Trophoblast cell (in vitro differentiated cells and primary cell): ENCODE results near the gene MTFMT.

ENCODE experiments used
- DNase-seq, 2 donors: peaks; one replicate each; pipeline ENCODE4 v3.0.0-alpha.2; 2016
- H2AFZ ChIP-seq: 2 replicates; pipeline ENCODE4 v1.6.1; 2013; ENCODE audit warnings: low read length, moderate library complexity, mild to moderate bottlenecking; ENCODE audit not compliant: insufficient read depth, poor library complexity
- H2AK5ac ChIP-seq: 2 replicates; pipeline ENCODE4 v1.6.1; 2013; ENCODE audit warnings: mild to moderate bottlenecking, low read length
- H2BK120ac ChIP-seq: 2 replicates; pipeline ENCODE4 v1.6.1; 2013; ENCODE audit warnings: low read length, mild to moderate bottlenecking, moderate library complexity; ENCODE audit not compliant: insufficient read depth, poor library complexity
- H2BK12ac ChIP-seq: 2 replicates; pipeline ENCODE4 v1.6.1; 2013; ENCODE audit warnings: mild to moderate bottlenecking, low read length, moderate library complexity
- H2BK5ac ChIP-seq: 2 replicates; pipeline ENCODE4 v1.6.1; 2013; ENCODE audit warnings: low read length, low read depth, moderate library complexity, mild to moderate bottlenecking; ENCODE audit not compliant: poor library complexity
- H3K14ac ChIP-seq: 2 replicates; pipeline ENCODE4 v1.6.1; 2013; ENCODE audit warnings: mild to moderate bottlenecking, low read length
- H3K18ac ChIP-seq: 2 replicates; pipeline ENCODE4 v1.6.1; 2013; ENCODE audit warnings: mild to moderate bottlenecking, low read length
- H3K23ac ChIP-seq: 2 replicates; pipeline ENCODE4 v1.6.1; 2013; ENCODE audit warnings: low read length
- H3K27ac ChIP-seq: 2 replicates; pipeline ENCODE4 v1.5.1; 2013; ENCODE audit warnings: low read depth, mild to moderate bottlenecking, inconsistent platforms, low read length, moderate library complexity
- H3K27me3 ChIP-seq: 2 replicates; pipeline ENCODE4 v1.6.1; 2013; ENCODE audit warnings: inconsistent platforms, mild to moderate bottlenecking, low read length, moderate library complexity; ENCODE audit not compliant: insufficient read depth
- H3K36me3 ChIP-seq, 2 experiments: 1 replicate in 1 of 2; 2 replicates in 1 of 2; pipeline ENCODE4 v1.6.1; 2013; ENCODE audit warnings: low read length in 2 of 2, mild to moderate bottlenecking in 2 of 2, moderate library complexity in 1 of 2; ENCODE audit not compliant: insufficient read depth in 2 of 2, control insufficient read depth in 1 of 2
- H3K4ac ChIP-seq: 2 replicates; pipeline ENCODE4 v1.6.1; 2013; ENCODE audit warnings: low read depth, mild to moderate bottlenecking, low read length, moderate library complexity
- H3K4me1 ChIP-seq, 2 experiments: 1 replicate in 1 of 2; 2 replicates in 1 of 2; pipeline ENCODE4 v1.6.1; 2013; ENCODE audit warnings: low read length in 2 of 2, mild to moderate bottlenecking in 2 of 2, moderate library complexity in 1 of 2; ENCODE audit not compliant: insufficient read depth in 2 of 2, control insufficient read depth in 1 of 2
- H3K4me2 ChIP-seq: 2 replicates; pipeline ENCODE4 v1.6.1; 2013; ENCODE audit warnings: inconsistent platforms, mild to moderate bottlenecking, low read length, moderate library complexity
- H3K4me3 ChIP-seq: 2 replicates; pipeline ENCODE4 v1.5.1; 2013; ENCODE audit warnings: mild to moderate bottlenecking, low read depth, low read length, inconsistent platforms
- H3K79me1 ChIP-seq: one replicate; pipeline ENCODE4 v1.6.1; 2013; ENCODE audit warnings: low read length
- H3K79me2 ChIP-seq: 2 replicates; pipeline ENCODE4 v1.6.1; 2013; ENCODE audit warnings: low read length, mild to moderate bottlenecking; ENCODE audit not compliant: control insufficient read depth, insufficient read depth, poor library complexity
- H3K9ac ChIP-seq: 2 replicates; pipeline ENCODE4 v1.6.1; 2013; ENCODE audit warnings: mild to moderate bottlenecking, low read length
- H3K9me3 ChIP-seq: 2 replicates; pipeline ENCODE4 v1.6.1; 2013; ENCODE audit warnings: low read depth, mild to moderate bottlenecking, control low read depth, inconsistent platforms, low read length; ENCODE audit not compliant: insufficient read depth
- H4K12ac ChIP-seq: 2 replicates; pipeline ENCODE4 v1.6.1; 2013; ENCODE audit warnings: low read depth, mild to moderate bottlenecking, low read length, moderate library complexity
- H4K8ac ChIP-seq: 2 replicates; pipeline ENCODE4 v1.6.1; 2013; ENCODE audit warnings: low read depth, mild to moderate bottlenecking, low read length, moderate library complexity
- H4K91ac ChIP-seq: one replicate; pipeline ENCODE4 v1.6.1; 2013; ENCODE audit warnings: low read depth, mild to moderate bottlenecking, low read length, moderate library complexity
- WGBS: extraction: QIAGEN DNeasy Blood & Tissue Kit; methylation state at CpG from one replicate; pipeline ENCODE4 v1.1.7; 2013; ENCODE audit warnings: missing lambda C conversion rate; ENCODE audit not compliant: insufficient read length, insufficient coverage; ENCODE audit errors: extremely low coverage; 5-methylcytosine and 5-hydroxymethylcytosine counted together

MTFMT gene

DNA sequence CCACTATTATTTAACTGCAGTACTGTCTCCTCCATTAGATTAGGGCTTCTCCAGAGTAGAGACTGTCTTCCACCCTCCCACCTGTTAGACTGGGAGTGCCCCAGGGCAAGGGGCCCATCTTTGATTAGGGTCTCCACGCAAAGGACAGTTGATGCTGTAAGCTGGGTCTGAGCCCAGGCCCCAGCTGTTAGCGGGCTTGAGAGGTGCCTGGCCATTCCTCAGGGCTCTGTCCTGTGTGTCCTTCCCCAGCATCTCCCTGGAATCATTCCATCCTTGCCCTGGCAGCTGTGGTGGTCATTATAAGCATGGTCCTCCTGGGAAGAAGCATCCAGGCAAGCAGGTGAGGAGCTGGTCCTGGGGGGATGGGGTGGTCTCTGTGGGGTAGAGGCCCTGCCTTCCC is 21.8 kb upstream of the MTFMT start:
- Histone ChIP-seq H2BK5ac (no peak overlapping the region), H3K36me3 (peaks cover 0 to 2% of the 10 kb centered on the region in 2 experiments), H3K23ac (no peak overlapping the region), H3K14ac (no peak overlapping the region), H3K9ac (no peak overlapping the region), H3K4me3 (no peak overlapping the region), H4K12ac (no peak overlapping the region), H3K18ac (no peak overlapping the region), H2BK120ac (no peak overlapping the region), H3K79me2 (no peaks in the 10 kb centered on the region), H2AK5ac (no peak overlapping the region), H4K91ac (no peak overlapping the region), H3K4me2 (no peak overlapping the region), H4K8ac (no peak overlapping the region), H3K4me1 (peaks cover 7 to 11% of the 10 kb centered on the region in 2 experiments), H3K79me1 (peaks cover 3% of the 10 kb centered on the region), H3K27ac (no peak overlapping the region), H3K9me3 (no peaks in the 10 kb centered on the region), H3K4ac (no peak overlapping the region), H3K27me3 (no peaks in the 10 kb centered on the region), H2BK12ac (no peak overlapping the region), H2AFZ (no peak overlapping the region)
- no peak for DNase-seq
- WGBS = no CpG with 5 or more reads among the region's 2 CpGs

DNA sequence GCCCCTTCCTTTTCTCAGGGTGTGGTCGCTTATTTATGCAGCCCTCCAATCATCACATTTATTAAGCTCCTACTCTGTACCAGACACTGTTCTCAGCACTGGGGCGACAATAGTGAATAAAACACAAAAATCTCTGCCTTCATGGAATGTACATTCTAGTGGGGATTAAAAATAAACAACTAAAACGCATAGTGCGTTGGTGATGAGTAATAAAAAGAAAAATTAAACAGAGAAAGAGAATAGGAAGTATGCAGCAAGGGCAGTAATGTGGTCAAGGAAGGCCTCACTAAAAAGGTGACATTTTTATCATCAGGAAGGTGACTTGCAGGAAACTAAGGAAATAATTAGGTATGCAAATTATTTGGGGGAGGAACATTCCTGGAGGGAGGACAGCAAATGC is 20.8 kb upstream of the MTFMT start:
- H3K14ac ChIP-seq = no peak overlapping the region
- no peak overlapping the region for H3K27ac ChIP-seq
- H3K4ac ChIP-seq = no peak overlapping the region
- no peak overlapping the region for H3K4me2 ChIP-seq
- DNase-seq = no peak
- no peak overlapping the region for H2BK120ac ChIP-seq
- H2BK12ac ChIP-seq = no peak overlapping the region
- peaks cover 0 to 2% of the 10 kb centered on the region in 2 experiments for H3K36me3 ChIP-seq
- no peak overlapping the region for H4K12ac ChIP-seq
- H3K18ac ChIP-seq = no peak overlapping the region
- no peak overlapping the region for H3K9ac ChIP-seq
- H2BK5ac ChIP-seq = no peak overlapping the region
- H3K79me1 ChIP-seq = no peaks in the 10 kb centered on the region
- H3K4me1 ChIP-seq = peaks cover 4 to 5% of the 10 kb centered on the region in 2 experiments
- H2AFZ ChIP-seq = no peak overlapping the region
- no peak overlapping the region for H3K4me3 ChIP-seq
- no peaks in the 10 kb centered on the region for H3K27me3 ChIP-seq
- H2AK5ac ChIP-seq = no peak overlapping the region
- no peak overlapping the region for H4K8ac ChIP-seq
- no peak overlapping the region for H4K91ac ChIP-seq
- H3K79me2 ChIP-seq = no peaks in the 10 kb centered on the region
- WGBS = 100% methylated on average over 2 of the region's 4 CpGs
- no peak overlapping the region for H3K23ac ChIP-seq
- no peaks in the 10 kb centered on the region for H3K9me3 ChIP-seq

DNA sequence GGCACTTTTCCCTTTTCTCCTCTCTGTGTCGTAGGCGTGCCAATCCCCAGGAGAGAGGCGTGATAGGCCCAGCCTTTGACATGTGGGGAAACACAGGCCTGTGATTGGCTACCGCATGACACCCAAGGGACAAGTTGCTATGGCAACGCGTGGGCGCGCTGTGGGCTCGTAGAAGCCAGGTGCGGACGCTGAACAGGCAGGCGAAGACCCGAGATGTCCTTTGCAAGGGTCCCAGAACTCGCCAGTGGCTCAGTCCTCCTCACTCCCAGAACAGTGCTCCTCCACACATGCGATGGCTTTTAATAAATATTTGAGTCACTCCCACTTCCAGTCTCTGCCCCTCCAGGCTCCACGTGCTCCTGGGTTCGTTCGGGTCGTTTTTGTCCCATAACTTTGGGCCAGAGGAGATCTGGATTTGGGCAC is 20.0 kb upstream of the MTFMT start:
- Histone ChIP-seq H3K9ac (no peak overlapping the region), H3K23ac (no peak overlapping the region), H3K27ac (no peak overlapping the region), H3K4ac (no peak overlapping the region), H3K36me3 (peaks cover 0 to 2% of the 10 kb centered on the region in 2 experiments), H3K18ac (no peak overlapping the region), H3K4me2 (peak overlapping the region; percentile 60), H3K9me3 (no peaks in the 10 kb centered on the region), H3K79me2 (no peaks in the 10 kb centered on the region), H4K12ac (no peak overlapping the region), H2AFZ (no peak overlapping the region), H3K14ac (no peak overlapping the region), H2BK120ac (no peak overlapping the region), H3K4me3 (no peak overlapping the region), H2AK5ac (no peak overlapping the region), H4K91ac (no peak overlapping the region), H3K4me1 (peaks cover 2 to 4% of the 10 kb centered on the region in 2 experiments), H2BK12ac (no peak overlapping the region), H2BK5ac (no peak overlapping the region), H3K79me1 (no peaks in the 10 kb centered on the region), H3K27me3 (no peaks in the 10 kb centered on the region), H4K8ac (no peak overlapping the region)
- WGBS = no CpG with 5 or more reads among the region's 19 CpGs
- peak; percentile 89 to 98 for DNase-seq

DNA sequence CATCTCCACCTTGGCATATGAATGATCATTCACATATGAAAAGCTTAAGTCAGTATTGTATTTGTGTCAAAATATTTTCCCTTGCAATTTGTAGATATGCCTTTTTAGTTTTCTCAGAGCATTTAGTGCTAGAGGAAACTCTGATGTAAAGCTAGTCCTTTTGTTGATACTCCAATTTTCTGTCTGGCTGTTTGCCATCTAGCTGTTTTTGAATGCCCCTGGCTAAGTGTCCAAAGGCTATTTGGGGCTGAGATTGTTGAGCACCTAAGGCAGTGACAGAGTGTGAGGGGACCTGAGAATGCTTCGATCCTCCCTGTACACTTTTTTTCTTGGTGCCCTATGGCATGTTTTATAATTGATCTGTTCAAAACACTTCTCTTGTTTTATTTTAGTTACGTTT is 18.8 kb upstream of the MTFMT start:
- Histone ChIP-seq H4K8ac (no peak overlapping the region), H3K36me3 (no peaks in the 10 kb centered on the region), H3K4ac (no peak overlapping the region), H3K4me2 (no peak overlapping the region), H2BK12ac (no peak overlapping the region), H3K79me2 (no peaks in the 10 kb centered on the region), H3K4me1 (peaks cover 2 to 4% of the 10 kb centered on the region in 2 experiments), H3K18ac (no peak overlapping the region), H2AK5ac (no peak overlapping the region), H3K14ac (no peak overlapping the region), H3K79me1 (no peaks in the 10 kb centered on the region), H3K27me3 (no peaks in the 10 kb centered on the region), H3K27ac (no peak overlapping the region), H4K91ac (no peak overlapping the region), H3K9me3 (no peaks in the 10 kb centered on the region), H2BK5ac (no peak overlapping the region), H3K9ac (no peak overlapping the region), H3K23ac (no peak overlapping the region), H4K12ac (no peak overlapping the region), H3K4me3 (no peak overlapping the region), H2BK120ac (no peak overlapping the region), H2AFZ (no peak overlapping the region)
- DNase-seq = no peak
- WGBS = no CpG with 5 or more reads among the region's 2 CpGs
